Trophoblast cell (in vitro differentiated cells and primary cell): Measurements from ENCODE around the gene IGFBP2.

Source experiments
- DNase-seq, 2 donors: peaks; one replicate each; pipeline ENCODE4 v3.0.0-alpha.2; 2016
- H2AFZ ChIP-seq: 2 replicates; pipeline ENCODE4 v1.6.1; 2013; ENCODE audit warnings: low read length, moderate library complexity, mild to moderate bottlenecking; ENCODE audit not compliant: insufficient read depth, poor library complexity
- H2AK5ac ChIP-seq: 2 replicates; pipeline ENCODE4 v1.6.1; 2013; ENCODE audit warnings: mild to moderate bottlenecking, low read length
- H2BK120ac ChIP-seq: 2 replicates; pipeline ENCODE4 v1.6.1; 2013; ENCODE audit warnings: low read length, mild to moderate bottlenecking, moderate library complexity; ENCODE audit not compliant: insufficient read depth, poor library complexity
- H2BK12ac ChIP-seq: 2 replicates; pipeline ENCODE4 v1.6.1; 2013; ENCODE audit warnings: mild to moderate bottlenecking, low read length, moderate library complexity
- H2BK5ac ChIP-seq: 2 replicates; pipeline ENCODE4 v1.6.1; 2013; ENCODE audit warnings: low read length, low read depth, moderate library complexity, mild to moderate bottlenecking; ENCODE audit not compliant: poor library complexity
- H3K14ac ChIP-seq: 2 replicates; pipeline ENCODE4 v1.6.1; 2013; ENCODE audit warnings: mild to moderate bottlenecking, low read length
- H3K18ac ChIP-seq: 2 replicates; pipeline ENCODE4 v1.6.1; 2013; ENCODE audit warnings: mild to moderate bottlenecking, low read length
- H3K23ac ChIP-seq: 2 replicates; pipeline ENCODE4 v1.6.1; 2013; ENCODE audit warnings: low read length
- H3K27ac ChIP-seq: 2 replicates; pipeline ENCODE4 v1.5.1; 2013; ENCODE audit warnings: low read depth, mild to moderate bottlenecking, inconsistent platforms, low read length, moderate library complexity
- H3K27me3 ChIP-seq: 2 replicates; pipeline ENCODE4 v1.6.1; 2013; ENCODE audit warnings: inconsistent platforms, mild to moderate bottlenecking, low read length, moderate library complexity; ENCODE audit not compliant: insufficient read depth
- H3K36me3 ChIP-seq, 2 experiments: 1 replicate in 1 of 2; 2 replicates in 1 of 2; pipeline ENCODE4 v1.6.1; 2013; ENCODE audit warnings: low read length in 2 of 2, mild to moderate bottlenecking in 2 of 2, moderate library complexity in 1 of 2; ENCODE audit not compliant: insufficient read depth in 2 of 2, control insufficient read depth in 1 of 2
- H3K4ac ChIP-seq: 2 replicates; pipeline ENCODE4 v1.6.1; 2013; ENCODE audit warnings: low read depth, mild to moderate bottlenecking, low read length, moderate library complexity
- H3K4me1 ChIP-seq, 2 experiments: 1 replicate in 1 of 2; 2 replicates in 1 of 2; pipeline ENCODE4 v1.6.1; 2013; ENCODE audit warnings: low read length in 2 of 2, mild to moderate bottlenecking in 2 of 2, moderate library complexity in 1 of 2; ENCODE audit not compliant: insufficient read depth in 2 of 2, control insufficient read depth in 1 of 2
- H3K4me2 ChIP-seq: 2 replicates; pipeline ENCODE4 v1.6.1; 2013; ENCODE audit warnings: inconsistent platforms, mild to moderate bottlenecking, low read length, moderate library complexity
- H3K4me3 ChIP-seq: 2 replicates; pipeline ENCODE4 v1.5.1; 2013; ENCODE audit warnings: mild to moderate bottlenecking, low read depth, low read length, inconsistent platforms
- H3K79me1 ChIP-seq: one replicate; pipeline ENCODE4 v1.6.1; 2013; ENCODE audit warnings: low read length
- H3K79me2 ChIP-seq: 2 replicates; pipeline ENCODE4 v1.6.1; 2013; ENCODE audit warnings: low read length, mild to moderate bottlenecking; ENCODE audit not compliant: control insufficient read depth, insufficient read depth, poor library complexity
- H3K9ac ChIP-seq: 2 replicates; pipeline ENCODE4 v1.6.1; 2013; ENCODE audit warnings: mild to moderate bottlenecking, low read length
- H3K9me3 ChIP-seq: 2 replicates; pipeline ENCODE4 v1.6.1; 2013; ENCODE audit warnings: low read depth, mild to moderate bottlenecking, control low read depth, inconsistent platforms, low read length; ENCODE audit not compliant: insufficient read depth
- H4K12ac ChIP-seq: 2 replicates; pipeline ENCODE4 v1.6.1; 2013; ENCODE audit warnings: low read depth, mild to moderate bottlenecking, low read length, moderate library complexity
- H4K8ac ChIP-seq: 2 replicates; pipeline ENCODE4 v1.6.1; 2013; ENCODE audit warnings: low read depth, mild to moderate bottlenecking, low read length, moderate library complexity
- H4K91ac ChIP-seq: one replicate; pipeline ENCODE4 v1.6.1; 2013; ENCODE audit warnings: low read depth, mild to moderate bottlenecking, low read length, moderate library complexity
- WGBS: extraction: QIAGEN DNeasy Blood & Tissue Kit; methylation state at CpG from one replicate; pipeline ENCODE4 v1.1.7; 2013; ENCODE audit warnings: missing lambda C conversion rate; ENCODE audit not compliant: insufficient read length, insufficient coverage; ENCODE audit errors: extremely low coverage; 5-methylcytosine and 5-hydroxymethylcytosine counted together

IGFBP2 gene

DNA sequence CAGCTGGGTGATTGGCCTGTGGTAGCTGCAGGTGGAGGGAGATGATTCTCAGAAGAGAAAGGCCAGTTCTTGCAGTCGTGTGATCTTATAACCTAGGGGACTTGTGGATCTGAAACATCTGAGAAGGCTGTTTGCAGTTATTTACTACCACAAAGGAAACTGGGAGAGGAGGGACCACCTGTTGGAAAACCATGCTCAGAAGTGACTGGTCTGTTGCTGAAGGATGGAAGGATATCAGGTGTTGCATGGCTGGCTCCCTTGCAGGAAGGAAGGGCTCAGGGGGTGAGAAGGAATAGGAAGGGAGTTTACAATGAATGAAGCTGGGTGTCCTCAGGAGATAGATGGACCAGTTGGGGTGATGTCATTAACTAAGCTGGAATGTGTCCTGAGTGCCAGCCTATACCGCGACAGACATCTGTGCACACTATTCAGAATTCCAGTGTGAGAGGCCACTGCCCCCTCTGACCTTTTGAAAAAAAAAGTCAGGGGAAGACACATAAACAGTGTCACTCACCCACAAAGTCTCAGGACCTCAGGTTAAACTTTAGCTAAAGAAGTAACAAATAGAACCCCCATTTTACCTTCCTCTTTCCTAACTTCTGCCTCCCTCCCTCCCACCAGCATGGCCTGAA is 17.5 kb downstream of the IGFBP2 start:
- no peaks in the 10 kb centered on the region for H3K9me3 ChIP-seq
- H3K27ac ChIP-seq = no peak overlapping the region
- H2AFZ ChIP-seq = no peak overlapping the region
- H3K18ac ChIP-seq = no peak overlapping the region
- H3K23ac ChIP-seq = no peak overlapping the region
- no CpG with 5 or more reads among the region's 3 CpGs for WGBS
- no peak overlapping the region for H4K91ac ChIP-seq
- no peak overlapping the region for H4K12ac ChIP-seq
- no peak overlapping the region for H3K4me2 ChIP-seq
- no peak overlapping the region for H3K9ac ChIP-seq
- no peak overlapping the region for H3K4me3 ChIP-seq
- peaks cover 4 to 11% of the 10 kb centered on the region in 2 experiments for H3K36me3 ChIP-seq
- H3K4ac ChIP-seq = no peak overlapping the region
- no peaks in the 10 kb centered on the region for H3K79me2 ChIP-seq
- no peak overlapping the region for H2BK120ac ChIP-seq
- no peak for DNase-seq
- H2BK12ac ChIP-seq = no peak overlapping the region
- no peaks in the 10 kb centered on the region for H3K79me1 ChIP-seq
- H3K14ac ChIP-seq = no peak overlapping the region
- H2BK5ac ChIP-seq = no peak overlapping the region
- no peak overlapping the region for H4K8ac ChIP-seq
- peaks cover 14 to 26% of the 10 kb centered on the region in 2 experiments for H3K4me1 ChIP-seq
- H2AK5ac ChIP-seq = no peak overlapping the region
- H3K27me3 ChIP-seq = no peaks in the 10 kb centered on the region

DNA sequence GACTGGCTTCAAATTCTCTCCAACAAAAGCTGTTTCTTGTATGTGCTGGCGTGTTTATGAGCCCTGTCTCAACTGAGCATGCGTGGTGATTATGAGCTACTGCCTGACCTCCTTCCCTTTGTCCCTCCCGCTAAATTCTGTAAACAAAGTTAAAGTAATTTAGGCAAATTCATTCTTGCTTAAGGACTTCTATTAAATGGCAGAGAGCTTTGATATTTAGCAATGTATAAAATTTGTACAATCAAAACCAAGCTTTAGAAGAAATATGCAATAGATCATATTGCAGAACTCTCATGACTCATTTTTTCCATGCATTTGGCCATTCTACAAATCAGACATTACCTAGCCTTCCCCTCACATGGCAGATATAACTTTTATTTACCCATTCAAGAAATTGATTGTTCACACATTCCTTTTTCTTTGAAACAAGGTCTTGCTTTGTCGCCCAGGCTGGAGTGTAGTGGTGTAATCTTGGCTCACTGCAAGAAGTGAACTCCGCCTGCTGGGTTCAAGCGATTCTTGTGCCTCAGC is 18.2 kb downstream of the IGFBP2 start:
- Histone ChIP-seq H2AFZ (no peak overlapping the region), H3K23ac (no peak overlapping the region), H3K9me3 (no peaks in the 10 kb centered on the region), H3K27ac (no peak overlapping the region), H3K4me2 (no peak overlapping the region), H3K79me1 (no peaks in the 10 kb centered on the region), H3K4ac (peak overlapping the region; percentile 19), H3K18ac (no peak overlapping the region), H3K36me3 (peaks cover 8 to 12% of the 10 kb centered on the region in 2 experiments), H3K79me2 (no peaks in the 10 kb centered on the region), H4K12ac (no peak overlapping the region), H4K8ac (no peak overlapping the region), H3K4me1 (peaks cover 14 to 26% of the 10 kb centered on the region in 2 experiments), H3K4me3 (no peak overlapping the region), H2BK120ac (no peak overlapping the region), H2BK5ac (no peak overlapping the region), H2BK12ac (no peak overlapping the region), H3K27me3 (no peaks in the 10 kb centered on the region), H3K14ac (no peak overlapping the region), H2AK5ac (no peak overlapping the region), H4K91ac (no peak overlapping the region), H3K9ac (no peak overlapping the region)
- peak in 1 of 2 donors; percentile 47 for DNase-seq
- no CpG with 5 or more reads among the region's 6 CpGs for WGBS

DNA sequence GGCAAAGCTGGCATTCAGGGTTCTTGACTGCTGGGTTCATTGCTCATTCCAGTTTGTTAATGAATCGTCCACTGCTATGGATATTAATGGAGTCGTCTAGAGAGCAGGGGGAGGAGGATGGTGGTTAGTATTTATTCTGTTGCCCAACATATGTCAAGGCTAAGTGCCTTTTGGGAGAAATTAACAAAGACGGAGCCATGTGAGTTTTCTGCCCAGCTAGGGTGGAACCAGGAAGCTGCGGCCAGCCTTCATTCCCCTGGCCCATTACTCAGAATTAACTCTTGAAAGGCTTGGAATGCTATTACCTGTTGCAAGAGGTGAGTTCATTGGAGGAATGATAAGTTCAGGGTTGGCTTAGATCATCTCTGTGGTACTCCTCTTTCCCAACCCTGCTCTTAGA is 19.3 kb downstream of the IGFBP2 start:
- H3K14ac ChIP-seq = no peak overlapping the region
- no peak overlapping the region for H2BK5ac ChIP-seq
- H3K79me1 ChIP-seq = peaks cover 2% of the 10 kb centered on the region
- H2BK12ac ChIP-seq = no peak overlapping the region
- H3K4me2 ChIP-seq = no peak overlapping the region
- H2BK120ac ChIP-seq = no peak overlapping the region
- no peak overlapping the region for H3K4ac ChIP-seq
- H2AK5ac ChIP-seq = no peak overlapping the region
- H3K9me3 ChIP-seq = no peaks in the 10 kb centered on the region
- no peak overlapping the region for H3K18ac ChIP-seq
- no peak overlapping the region for H3K27ac ChIP-seq
- no peaks in the 10 kb centered on the region for H3K27me3 ChIP-seq
- no peak overlapping the region for H3K9ac ChIP-seq
- H3K23ac ChIP-seq = no peak overlapping the region
- H4K91ac ChIP-seq = no peak overlapping the region
- H3K79me2 ChIP-seq = no peaks in the 10 kb centered on the region
- DNase-seq = peak; percentile 66 to 86
- no CpG with 5 or more reads among the region's 4 CpGs for WGBS
- no peak overlapping the region for H4K8ac ChIP-seq
- peaks cover 15 to 16% of the 10 kb centered on the region in 2 experiments for H3K36me3 ChIP-seq
- no peak overlapping the region for H3K4me3 ChIP-seq
- H4K12ac ChIP-seq = no peak overlapping the region
- peaks cover 20 to 31% of the 10 kb centered on the region in 2 experiments for H3K4me1 ChIP-seq
- no peak overlapping the region for H2AFZ ChIP-seq

DNA sequence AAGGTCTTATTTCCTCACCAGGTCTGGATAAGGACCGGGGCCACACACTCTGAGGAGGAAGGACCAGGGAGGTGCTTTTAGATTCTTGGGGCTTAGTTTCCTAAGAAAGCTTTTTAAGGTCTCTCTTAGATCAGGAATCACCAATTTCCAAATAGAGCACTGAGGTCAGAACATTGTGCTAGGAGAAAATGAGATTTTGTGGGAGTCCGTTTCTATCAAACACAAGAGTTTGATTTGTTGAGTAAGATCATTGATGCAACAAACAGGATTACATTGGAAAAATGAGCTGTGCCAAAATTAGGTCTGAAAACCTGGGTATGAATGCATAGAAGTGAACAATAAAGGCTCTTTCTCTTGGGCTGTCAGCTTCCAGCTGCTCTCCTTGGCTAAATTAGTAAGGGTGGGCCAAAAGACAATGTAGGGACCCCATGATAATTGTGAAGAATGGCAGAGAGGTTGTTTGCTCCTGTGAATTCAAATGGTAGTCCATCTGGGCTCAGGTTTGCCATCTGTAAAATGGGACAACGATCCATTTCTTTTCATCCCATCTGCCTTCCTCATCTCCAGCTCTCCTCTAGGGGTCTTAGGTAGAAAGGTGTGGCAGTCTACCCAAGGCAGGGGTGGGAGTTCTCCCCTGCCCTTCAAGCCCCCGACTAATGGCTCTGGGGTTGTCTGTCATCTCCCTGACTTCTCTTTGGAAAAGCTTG is 20.0 kb downstream of the IGFBP2 start:
- no peak overlapping the region for H3K18ac ChIP-seq
- no peak overlapping the region for H2BK12ac ChIP-seq
- H3K79me1 ChIP-seq = peaks cover 2% of the 10 kb centered on the region
- no peak overlapping the region for H4K91ac ChIP-seq
- H3K36me3 ChIP-seq = peaks cover 17 to 18% of the 10 kb centered on the region in 2 experiments
- no peaks in the 10 kb centered on the region for H3K27me3 ChIP-seq
- no peak overlapping the region for H4K12ac ChIP-seq
- H3K4me1 ChIP-seq = peaks cover 20 to 31% of the 10 kb centered on the region in 2 experiments
- no peaks in the 10 kb centered on the region for H3K9me3 ChIP-seq
- H3K4me2 ChIP-seq = no peak overlapping the region
- H3K23ac ChIP-seq = no peak overlapping the region
- H3K4ac ChIP-seq = no peak overlapping the region
- H3K4me3 ChIP-seq = no peak overlapping the region
- no CpG with 5 or more reads among the region's 4 CpGs for WGBS
- peak in 1 of 2 donors; percentile 23 for DNase-seq
- H4K8ac ChIP-seq = no peak overlapping the region
- H2AK5ac ChIP-seq = no peak overlapping the region
- no peak overlapping the region for H2AFZ ChIP-seq
- no peak overlapping the region for H3K9ac ChIP-seq
- H2BK5ac ChIP-seq = no peak overlapping the region
- H3K14ac ChIP-seq = no peak overlapping the region
- no peak overlapping the region for H3K27ac ChIP-seq
- no peaks in the 10 kb centered on the region for H3K79me2 ChIP-seq
- H2BK120ac ChIP-seq = no peak overlapping the region
